HG03575 (cell line): ENCODE results near the gene ZHX3.

Source experiments
- ATAC-seq: cut with Tn5 transposase; IDR thresholded peaks from one replicate; pipeline ENCODE4 v1.9.1; 2021; ENCODE audit not compliant: unreplicated experiment, insufficient number of reproducible peaks, low FRiP score; ENCODE audit errors: extremely low read depth

Gene ZHX3

DNA sequence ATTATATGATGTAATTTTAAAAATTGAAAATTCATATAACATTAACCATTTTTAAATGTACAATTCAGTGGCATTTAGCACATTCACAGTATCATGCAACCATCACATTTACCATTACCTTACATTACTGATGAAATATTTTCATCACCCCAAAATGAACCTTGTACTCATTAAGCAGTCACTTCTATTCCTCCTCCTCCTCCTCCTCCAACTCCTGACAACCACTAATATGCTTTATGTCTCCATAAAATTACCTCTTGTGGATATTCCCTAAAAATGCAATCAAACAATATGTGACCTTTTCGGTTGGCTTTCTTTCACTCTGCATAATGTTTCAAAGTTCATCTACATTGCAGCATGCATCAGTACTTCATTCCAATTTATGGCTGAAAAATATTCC, 45.2 kb downstream of the ZHX3 start:
- ATAC-seq = no peak

DNA sequence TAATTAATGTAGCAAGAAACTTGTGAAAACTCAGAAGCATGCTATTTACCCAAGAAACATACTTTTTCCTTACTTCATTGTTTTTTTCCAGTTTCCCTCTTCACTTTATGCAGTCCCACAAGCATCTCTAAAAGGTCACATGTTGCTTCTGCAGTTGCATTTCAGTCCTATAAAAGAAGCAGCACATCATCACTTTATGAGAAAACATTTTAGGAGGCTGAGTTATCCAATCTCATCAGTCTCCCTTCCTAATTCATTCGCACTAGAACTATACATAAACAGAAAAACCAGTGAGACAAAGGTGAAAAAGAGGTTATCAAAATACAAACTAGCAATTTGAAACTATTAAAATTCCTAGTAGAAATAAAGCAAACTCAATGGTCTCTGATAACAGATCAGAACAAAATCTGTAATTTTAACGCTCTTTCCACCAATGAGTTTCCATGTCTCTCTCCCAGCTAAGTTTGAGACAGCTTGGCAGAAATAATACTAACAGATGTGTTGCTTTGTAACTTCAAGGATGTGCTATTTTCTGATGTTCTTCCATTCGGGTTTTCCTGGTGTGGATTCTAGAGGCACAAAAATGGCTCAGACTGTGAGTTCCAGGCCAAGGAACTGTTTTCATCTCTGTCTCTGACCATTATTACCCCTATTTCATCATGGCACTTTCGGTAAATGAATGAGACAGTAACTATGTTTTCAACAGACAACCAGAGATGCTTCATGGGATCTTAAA, 48.4 kb downstream of the ZHX3 start:
- ATAC-seq = no peak

DNA sequence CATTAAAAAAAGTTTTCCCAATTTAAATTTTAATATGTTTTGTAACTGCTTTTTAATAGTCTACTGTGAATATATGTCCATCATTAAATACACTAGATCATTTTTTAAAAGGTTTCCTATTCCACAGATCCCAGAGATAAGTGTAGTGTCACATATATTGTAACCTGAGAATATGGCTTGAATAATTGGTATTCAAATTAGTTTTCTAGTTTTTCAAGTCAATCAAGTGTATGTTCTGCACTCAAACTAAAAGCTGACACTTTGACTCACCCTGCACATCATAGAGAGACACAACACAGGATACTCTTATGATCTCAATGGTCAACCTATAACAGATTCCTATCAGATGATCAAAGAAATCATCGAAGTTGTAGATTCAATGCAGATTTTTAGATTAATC, 49.1 kb downstream of the ZHX3 start:
- no peak for ATAC-seq

DNA sequence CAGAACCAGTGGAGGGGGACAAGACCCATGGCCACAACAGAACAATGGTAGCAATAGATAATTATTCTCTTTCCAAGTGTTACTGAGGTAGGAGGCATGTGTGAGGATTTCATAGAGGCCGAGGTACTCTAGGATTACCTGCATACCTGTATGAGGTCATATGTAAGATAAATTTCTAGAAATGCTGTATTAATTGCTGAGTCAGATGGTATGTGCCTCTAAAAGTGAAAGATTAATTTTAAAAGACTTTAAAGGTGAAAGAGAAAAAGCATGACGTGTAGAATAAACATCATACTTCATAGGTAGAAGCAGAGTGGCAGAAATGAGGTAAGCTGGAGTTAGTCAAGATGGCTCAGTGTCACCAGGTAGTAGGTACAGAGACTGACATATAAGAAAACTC, 51.6 kb downstream of the ZHX3 start:
- ATAC-seq = no peak

DNA sequence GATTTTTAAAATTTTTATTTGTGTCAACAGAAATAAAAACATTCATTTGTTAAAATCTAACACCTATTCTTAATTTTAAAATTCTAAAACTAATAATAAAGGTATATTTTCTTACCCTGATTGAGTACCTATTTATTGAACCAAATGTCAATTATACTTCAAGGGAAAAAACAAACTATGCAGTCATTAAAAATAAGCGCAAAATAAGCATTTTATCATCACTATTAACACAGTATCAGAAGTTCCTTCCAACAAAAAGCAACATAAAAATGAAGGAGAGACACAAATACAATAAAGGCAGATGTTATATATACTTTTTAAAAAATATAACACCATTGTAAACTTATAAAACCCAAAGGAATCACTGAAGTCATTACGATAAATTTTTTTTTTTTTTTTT, 52.7 kb downstream of the ZHX3 start:
- ATAC-seq = no peak

DNA sequence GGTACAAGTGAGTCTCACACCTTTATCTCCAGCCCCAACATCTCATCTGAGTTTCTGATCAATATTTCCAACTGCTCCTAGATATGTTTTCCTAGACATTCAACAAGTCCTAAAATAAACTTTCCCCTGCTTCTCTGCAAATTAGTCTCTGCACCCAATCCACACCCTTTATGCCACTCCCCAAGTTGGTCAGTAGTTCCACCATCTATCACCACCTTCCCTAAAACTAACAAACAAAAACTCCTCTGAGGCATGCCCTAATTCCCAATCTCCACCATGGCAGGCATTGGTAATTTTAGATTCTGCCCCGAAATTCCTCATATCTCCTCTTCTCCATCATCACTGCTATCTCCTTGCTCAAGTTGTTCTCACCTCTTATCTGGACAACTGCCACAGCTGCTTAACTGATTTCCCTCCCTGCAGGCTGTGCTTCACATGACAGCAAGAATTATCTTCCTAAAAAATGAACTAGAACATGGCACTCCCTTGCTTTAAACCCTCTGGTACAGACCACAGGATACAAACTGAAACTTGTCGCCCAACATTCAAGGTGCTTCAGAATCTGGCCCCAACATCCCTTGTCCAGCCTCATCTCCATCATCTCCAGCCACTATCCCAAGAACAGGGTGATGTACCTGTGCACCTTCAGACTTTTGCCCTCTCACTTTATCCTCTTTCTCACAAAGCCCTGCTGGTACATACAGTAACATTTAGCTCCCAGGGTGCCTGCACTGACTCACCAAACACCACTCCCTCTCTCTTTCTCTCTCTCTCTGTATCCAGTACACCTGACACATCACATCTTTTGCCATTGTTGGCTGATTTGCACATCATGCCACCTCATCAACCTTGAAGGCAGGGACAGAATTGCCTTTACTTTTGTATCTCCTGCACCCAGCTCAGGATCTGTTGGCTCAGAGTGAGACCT, 55.5 kb downstream of the ZHX3 start:
- no peak for ATAC-seq

DNA sequence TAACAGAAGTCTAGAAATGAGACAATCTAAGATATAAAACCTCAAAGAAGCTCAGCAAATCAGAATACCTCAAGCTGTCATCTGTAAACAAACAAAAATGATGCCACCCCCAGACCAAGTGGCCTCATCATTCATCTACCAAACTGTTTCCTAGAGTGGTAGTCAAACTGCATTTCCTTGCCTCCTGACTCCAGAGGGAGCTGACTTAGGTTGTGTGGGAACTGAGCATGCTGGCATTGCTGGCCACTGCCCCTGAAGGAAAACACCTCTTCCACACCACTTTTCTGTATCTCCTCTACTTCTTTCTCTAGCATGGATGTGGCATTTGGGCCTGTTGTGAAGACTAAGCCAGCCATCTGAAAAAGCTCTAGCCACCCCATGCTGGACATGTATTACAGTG, 56.3 kb downstream of the ZHX3 start:
- ATAC-seq = no peak

DNA sequence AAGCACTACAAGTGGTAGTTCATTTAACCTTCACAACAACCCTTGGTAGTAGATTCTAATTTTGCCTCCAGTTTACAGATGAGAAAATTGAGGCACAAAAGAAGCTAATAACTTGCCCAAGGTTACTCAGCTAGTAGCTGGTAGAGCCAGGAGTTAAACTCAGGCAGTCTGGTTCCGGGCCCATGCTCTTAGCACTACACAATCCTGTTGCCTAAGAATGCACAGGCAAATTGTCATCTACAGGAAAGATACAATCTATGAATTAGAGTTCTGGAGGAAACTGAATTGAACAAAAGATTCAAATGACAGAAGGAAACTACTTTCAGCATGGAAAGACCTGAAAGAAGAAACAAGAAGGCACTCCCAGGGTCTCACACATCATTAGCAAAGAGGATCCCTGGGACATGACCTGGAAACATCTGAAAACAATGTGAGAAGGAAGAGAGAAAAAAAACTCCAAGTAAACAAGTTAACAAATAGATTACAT, 56.8 kb downstream of the ZHX3 start:
- ATAC-seq = no peak

DNA sequence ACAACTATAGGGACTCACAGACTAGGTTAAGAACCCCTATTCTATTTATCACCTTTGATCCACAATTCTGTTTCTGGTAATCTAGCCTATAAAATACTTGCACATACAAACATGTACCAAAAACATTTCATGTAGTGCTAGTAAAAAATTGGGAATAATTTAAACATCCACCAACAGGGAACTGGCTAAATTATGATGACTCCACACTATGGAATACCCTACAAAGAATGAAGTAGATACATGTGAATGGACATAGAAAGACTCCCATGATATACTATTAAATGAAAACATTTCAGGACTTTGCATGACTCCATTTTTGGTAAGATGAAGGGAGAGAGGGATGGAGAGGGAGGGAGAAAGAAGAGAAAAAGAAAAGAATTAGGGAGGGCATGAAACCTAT, 58.2 kb downstream of the ZHX3 start:
- no peak for ATAC-seq

DNA sequence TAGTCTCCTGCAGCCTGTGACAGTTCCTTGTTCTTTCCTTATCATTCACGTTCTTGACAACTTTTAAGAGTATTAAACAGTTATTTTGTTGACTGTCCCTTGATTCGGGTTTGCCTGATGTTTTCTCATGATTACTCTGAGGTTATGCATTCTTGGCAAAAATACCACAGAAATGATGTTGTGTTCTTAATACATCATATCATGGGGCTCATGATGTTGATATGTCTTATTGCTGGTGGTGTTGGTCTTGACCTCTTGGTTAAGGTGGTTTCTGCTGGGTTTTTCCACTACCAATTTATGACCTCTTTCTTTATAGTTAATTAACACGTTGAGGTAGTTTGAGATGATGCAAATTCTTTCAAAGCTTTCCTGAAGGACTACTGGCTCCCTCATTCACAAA, 59.1 kb downstream of the ZHX3 start:
- ATAC-seq = no peak

DNA sequence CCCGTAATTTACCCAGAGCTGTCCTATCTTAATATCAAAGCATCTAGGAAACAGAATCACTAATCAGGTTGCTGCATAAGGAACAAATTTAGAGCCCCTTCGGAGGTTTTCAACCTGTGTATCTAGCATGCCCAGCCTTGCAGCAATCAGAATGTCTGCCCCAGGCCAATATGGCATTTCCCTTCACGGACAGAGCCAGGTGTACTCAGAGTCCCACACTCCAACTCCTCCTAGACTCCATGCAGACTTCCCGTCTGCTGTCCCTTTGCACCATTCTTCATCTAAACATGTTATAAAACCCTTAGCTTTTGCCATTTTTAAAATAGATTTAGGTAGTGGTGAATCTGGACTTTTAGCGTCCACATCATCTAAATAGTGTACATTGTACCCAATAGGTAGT, 61.0 kb downstream of the ZHX3 start:
- no peak for ATAC-seq

DNA sequence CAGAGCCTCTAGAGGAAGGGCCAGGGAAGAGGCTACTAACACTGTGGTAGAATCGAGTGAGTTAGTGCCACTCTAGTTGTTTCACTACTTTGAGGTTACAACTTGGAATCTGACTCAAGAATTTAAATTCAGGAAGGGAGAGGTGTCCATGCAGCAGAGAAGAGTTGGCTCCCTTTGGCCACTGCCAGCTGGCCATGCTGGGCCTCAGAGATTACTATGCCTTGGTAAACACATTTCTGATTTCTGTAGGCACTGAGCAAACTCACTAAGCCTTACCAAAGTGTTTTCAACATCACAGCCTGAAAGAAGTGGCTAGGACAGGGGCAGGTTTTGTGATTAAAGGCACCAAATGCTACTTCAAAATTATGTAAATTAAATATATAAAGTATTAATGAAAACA, 61.9 kb downstream of the ZHX3 start:
- no peak for ATAC-seq

DNA sequence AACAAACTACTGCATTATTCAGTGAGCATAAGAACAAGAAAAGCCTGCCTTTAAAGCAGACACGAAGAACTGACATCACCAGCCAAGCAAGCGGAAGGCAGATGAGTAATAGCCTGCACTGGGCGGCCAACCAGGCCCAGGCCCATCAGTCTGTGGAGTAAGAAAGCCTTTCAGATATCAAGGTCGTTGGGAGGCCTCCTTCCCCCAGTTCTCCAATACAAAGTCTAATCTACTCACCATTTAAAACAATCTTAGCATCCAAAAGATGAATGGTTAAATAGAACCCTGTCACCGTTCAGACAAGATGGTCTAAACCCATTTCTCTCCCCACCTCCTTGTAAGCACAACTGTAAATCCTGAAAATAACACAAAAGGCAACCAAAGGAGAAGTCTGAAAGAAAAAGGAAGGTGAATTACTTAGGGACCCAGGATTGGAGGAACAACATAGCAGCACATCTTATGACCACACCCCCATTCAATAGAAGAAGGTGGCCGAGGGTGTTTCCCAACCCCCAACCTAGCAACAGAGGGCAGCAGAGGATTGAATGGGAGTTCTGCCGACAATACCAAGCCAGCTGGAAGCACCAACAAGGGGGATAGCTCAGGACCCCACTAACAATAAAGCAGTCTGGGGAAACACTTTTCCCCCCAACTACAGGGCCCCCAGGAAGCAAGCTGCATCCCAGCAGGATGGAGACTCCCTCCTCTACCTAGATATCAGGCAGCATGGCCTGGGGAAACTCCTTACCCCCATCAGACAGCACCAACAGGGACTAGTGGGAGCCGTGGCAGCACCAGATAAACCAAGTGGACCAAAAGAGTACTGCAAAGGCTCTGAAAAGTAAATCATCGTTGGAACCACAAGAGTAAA, 67.9 kb downstream of the ZHX3 start:
- ATAC-seq = no peak

DNA sequence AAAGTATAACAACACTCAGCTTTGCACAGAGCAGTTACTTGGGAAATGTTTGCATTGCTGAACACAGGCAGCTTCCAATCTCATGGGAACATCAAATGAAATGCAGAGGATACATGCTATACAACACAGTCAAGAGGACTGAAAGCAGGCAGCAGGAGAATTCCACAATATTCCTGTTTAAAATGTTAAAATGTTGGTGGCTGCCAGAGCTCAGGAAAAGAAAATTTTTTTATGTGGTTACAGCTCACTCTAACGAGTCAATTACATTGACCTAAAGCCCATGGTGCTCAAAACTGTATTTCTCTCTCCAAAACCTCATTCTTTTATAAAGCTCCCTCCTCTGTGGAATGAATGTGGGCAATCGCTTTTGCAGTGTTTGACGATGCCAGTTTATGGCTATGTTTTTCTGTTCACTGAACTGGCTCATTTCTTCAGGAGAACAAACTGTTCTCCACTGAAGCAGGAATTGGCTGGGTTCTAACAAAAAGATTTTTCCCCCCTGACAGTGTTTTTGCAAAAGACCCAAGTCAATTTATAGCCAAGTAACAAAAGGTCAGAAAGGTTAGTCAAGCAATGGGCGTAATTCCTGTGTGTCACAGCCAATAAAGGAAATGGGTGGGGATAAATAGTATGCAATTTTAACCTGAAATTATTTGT, 69.0 kb downstream of the ZHX3 start:
- ATAC-seq = no peak

DNA sequence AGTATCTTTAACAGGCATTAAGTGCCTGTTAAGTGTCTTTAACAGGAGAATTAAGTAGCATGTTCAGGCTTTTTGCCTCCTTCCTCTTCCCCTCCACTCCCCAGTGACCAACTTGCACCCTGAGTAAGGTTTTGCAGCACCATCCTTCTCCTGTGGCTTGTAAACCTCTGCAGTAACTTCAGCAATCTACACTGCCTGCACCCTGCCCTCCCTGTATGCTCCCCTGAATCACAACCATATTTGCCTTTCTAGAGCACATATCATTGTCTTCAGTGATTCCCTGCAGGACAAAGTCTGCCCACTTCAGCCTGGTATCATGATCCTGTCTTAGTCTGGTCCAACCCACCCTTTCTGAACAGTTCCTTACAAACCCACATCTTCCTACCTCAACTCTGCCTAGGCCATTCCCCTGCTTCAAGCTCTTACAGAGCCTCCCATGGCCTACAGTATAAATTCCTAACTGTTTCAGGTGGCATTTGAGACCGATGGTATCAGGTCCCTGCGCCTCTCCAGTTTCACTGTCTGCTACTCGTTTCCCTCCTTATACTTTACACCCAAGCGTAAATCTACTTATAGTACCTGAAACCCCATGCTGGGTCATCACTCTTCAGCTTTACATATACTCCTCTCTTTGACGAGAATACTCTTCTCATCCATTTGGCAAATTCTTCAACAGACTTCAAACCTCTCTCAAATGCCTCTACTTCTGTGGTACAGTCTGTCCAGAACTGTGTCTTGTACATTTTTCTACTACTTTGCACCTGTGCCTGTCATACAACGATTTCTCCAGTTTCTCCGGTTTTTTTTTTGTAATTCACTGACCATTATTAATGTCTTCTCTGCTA, 69.8 kb downstream of the ZHX3 start:
- no peak for ATAC-seq

DNA sequence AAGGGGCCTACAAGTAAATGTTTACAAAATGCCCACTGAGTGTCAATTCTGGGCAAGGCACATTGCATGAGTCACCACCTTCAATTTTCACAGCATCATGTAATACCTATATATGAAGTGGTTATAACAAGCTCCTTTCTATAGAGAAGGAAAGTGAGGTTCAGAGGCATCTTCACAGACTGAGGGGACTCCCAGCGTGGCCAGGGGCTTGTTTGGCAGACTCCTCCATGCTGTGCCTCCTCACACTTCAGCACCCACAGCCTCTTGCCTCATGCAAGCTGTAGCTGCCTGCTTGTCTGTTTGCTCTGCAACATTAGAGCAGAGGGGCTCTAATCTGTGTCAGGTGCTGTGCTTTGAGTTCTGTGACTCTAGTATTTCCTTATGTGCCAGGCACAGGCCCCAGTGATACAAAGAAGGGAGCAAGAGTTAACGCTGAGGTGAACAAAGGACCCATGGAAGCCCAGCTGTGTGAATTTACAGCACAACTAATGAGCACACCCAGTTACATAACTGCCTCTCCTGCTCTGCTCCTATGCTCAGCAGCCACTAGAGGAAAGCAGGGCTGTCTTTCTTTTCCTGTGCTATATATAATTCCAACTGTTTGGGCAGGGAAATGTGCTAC, 72.3 kb downstream of the ZHX3 start:
- ATAC-seq = no peak

DNA sequence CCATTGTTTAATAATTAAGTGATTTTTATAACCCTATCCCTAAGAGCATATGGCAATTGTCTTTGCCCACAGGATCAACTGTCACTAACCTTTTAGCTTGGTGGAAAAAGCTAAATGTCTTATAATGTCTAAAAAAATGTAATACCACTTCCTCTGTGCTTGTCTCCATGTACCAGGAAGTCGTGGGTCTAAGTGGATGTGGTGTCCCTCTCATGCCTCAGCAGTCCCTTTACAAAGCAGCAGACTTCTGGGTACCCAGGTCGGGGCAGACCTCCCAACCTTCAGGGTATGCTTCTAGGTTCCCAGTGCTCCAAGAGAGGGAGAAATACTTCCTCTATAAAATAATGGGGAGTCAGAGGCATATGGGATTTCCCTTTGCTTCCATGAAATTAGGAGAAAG, 74.7 kb downstream of the ZHX3 start:
- ATAC-seq = no peak

DNA sequence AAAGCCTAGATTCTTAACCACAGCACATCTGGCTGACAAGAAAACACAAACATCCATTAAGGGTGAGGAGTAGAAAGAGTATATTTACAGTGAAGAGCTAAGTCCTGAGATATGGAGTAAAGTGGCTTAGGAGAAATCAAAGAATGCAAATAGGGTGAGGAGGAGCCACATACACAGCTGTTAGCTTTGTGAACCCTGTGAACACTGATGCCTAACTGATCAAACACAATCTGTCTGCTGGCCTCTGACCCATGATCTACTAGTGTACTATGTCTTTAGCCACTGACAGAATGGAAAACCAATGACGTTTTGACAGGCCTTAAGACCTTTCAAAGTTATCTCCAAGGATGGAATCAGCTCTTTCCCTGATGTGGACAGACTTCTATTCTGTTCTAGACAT, 75.2 kb downstream of the ZHX3 start:
- no peak for ATAC-seq
